Ishikawa (cell line): ENCODE measurements around the gene CADM1.

ENCODE experiments used
- CEBPB ChIP-seq: IDR thresholded peaks from 2 replicates; pipeline ENCODE4 v1.6.1; 2012
- EP300 ChIP-seq: IDR thresholded peaks from 2 replicates; pipeline ENCODE4 v1.6.1; 2012; ENCODE audit warnings: borderline replicate concordance
- NFIC ChIP-seq: IDR thresholded peaks from 2 replicates; pipeline ENCODE4 v1.6.1; 2012
- RAD21 ChIP-seq: IDR thresholded peaks from 2 replicates; pipeline ENCODE4 v1.6.1; 2012; ENCODE audit warnings: low read depth
- REST ChIP-seq: IDR thresholded peaks from 2 replicates; pipeline ENCODE4 v1.6.1; 2012; ENCODE audit warnings: low read depth, mild to moderate bottlenecking
- TEAD4 ChIP-seq: IDR thresholded peaks from 2 replicates; pipeline ENCODE4 v1.6.1; 2012
- YY1 ChIP-seq: IDR thresholded peaks from 2 replicates; pipeline ENCODE4 v1.6.1; 2012; ENCODE audit warnings: low read depth

GRCh38 chr11:115464269-115464668 lies 39.9 kb downstream of the CADM1 start:
- TF ChIP-seq NFIC, result no peak
- no peak for TF ChIP-seq REST
- TF ChIP-seq CEBPB, result no peak
- no peak for TF ChIP-seq EP300
- no peak for TF ChIP-seq TEAD4
- no peak for TF ChIP-seq RAD21
- no peak for TF ChIP-seq YY1
